Right renal pelvis (tissue), 4 donors: ENCODE data around the gene FXYD7. TPM values are rescaled to one million over a fixed set of nuclear protein-coding genes. Genes with fewer than 3 reads are reported as not detected.

Experiments
- DNase-seq, 4 donors: peaks; one replicate each; pipeline ENCODE4 v3.0.0-alpha.2; 2013; ENCODE audit warnings: low read depth in 4 of 4, low spot score in 3 of 4, missing footprints in 1 of 4
- polyA plus RNA-seq, 4 donors: library from polyadenylated mRNA; unstranded; fragments of 120-200 nt; gene quantifications; one replicate each; pipeline ENCODE4 v1.2.1, GENCODE V29; 2013; ENCODE audit not compliant: insufficient read length in 4 of 4

Gene FXYD7
- polyA plus RNA-seq, 4 donors, result 0.61 to 1.5 (median 1.2) TPM

DNA sequence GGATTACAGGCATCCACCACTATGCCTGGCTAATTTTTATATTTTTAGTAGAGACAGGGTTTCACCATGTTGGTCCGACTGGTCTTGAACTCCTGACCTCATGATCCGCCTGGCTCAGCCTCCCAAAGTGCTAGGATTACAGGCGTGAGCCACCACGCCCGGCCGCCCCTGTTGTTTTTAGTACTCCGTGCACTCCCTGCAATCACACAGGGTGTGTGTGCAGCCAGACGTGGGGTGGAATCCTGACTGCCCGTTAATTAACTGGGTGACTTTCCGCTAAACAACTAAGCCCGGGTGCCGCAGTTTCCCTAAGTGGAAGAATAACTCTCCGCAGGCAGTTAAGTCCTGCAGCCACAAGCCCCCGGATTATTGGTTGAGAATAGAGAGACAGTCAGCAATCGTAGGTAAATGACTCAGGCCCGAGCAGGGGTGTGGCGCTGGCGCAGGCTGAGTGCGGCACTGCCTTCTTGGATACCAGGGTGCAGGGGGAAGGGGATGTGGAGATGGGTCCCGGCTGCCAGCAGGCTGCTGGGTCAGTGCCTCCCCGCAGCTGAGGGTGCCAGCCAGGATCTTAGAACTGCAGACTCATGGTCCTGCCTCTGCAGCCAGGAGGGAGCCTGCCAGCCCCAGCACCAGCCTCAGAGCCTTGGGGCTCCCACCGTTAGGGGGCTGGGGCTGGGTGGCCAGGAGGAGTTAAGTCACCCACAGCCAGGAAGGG lies 33.5 kb upstream of the FXYD7 start:
- DNase-seq, result no peak

DNA sequence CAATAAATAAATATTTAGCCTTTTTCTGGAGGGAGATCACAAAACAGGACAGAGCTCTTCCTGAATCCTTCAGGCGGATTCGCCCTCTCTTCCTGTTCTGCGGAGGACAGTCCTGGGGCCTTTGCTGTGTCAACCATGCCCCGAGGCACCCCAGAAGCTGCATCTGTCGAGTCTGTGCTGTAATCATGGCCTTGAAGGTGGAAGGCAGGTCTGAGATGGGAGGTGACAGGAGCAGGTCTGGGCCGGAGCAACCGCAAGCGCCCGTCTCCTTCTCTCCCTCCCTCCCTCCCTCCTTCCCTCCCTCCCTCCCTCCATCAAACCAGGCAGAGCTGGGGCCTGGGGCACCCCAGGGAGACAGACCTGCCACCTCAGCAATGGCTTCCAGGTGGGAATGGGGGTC lies 32.1 kb upstream of the FXYD7 start:
- no peak for DNase-seq

DNA sequence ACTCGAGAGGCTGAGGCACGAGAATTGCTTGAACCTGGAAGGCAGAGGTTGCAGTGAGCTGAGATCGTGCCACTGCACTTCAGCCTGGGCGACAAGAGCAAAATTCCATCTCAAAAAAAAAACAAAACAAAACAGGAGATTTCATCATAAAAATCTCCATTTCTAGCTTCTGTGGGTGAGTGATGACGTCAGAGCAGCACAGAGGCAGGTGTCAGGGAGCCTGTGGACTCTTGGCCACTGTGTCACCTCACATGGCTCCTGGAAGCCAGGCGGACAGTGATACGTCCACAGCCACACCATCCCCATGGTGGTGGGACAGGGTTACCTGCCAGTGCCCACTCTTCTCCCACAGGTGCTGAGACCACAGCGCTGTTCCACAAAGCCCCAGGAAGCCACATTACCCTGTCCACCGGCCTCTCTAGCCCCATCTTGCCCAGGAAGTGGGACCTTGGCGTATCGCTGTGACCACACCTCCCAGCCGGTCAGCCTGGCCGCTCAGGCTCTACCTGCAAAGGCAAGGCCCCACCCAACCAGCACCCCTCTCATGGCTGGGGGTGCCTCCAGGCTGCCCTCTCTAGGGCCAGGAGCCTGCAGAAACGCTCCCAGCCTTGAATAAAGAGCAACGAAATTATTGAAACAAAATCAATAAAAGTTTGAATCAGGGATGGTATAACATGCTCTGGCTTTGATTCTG lies 29.9 kb upstream of the FXYD7 start:
- DNase-seq, result no peak

DNA sequence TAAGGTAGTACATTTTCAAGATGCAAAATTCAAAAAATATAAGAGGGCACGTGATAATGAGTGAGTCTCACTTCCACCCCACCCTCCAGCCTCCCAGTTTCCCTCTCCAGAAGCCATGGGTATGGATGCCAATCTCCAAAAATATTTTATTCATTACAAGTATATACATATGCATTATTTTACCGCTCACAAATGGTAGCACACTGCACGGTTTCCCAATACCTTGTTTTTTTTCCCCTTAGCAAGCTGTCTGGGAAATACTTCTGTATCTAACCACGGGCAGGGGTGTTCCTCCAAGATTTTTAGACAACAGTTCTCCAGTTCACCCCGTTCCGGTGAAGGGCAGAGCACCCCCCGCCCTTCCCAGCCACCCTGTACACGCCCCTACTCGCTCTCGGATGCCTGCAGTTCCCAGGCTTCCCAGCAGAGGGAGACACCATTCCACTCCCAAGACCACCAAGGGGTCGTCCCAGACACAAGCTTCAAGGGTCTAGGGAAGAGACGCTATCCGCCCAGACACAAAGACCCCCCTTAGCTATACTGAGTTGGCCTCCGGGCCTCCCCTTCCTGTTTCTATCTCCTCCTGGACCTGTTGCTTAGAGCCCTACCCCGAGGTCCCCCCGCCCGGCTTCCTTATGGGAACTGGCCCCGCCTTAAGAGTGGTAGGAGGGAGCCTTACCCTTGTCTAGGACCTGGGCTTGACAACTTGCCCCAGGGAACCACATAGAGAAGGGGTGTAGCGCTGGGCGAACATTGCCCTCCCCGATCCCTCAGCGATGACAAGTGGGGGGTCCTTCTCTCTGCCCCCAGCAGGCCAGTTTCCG lies 28.5 kb upstream of the FXYD7 start:
- DNase-seq, result peak; percentile 59 to 88 (median 73)

DNA sequence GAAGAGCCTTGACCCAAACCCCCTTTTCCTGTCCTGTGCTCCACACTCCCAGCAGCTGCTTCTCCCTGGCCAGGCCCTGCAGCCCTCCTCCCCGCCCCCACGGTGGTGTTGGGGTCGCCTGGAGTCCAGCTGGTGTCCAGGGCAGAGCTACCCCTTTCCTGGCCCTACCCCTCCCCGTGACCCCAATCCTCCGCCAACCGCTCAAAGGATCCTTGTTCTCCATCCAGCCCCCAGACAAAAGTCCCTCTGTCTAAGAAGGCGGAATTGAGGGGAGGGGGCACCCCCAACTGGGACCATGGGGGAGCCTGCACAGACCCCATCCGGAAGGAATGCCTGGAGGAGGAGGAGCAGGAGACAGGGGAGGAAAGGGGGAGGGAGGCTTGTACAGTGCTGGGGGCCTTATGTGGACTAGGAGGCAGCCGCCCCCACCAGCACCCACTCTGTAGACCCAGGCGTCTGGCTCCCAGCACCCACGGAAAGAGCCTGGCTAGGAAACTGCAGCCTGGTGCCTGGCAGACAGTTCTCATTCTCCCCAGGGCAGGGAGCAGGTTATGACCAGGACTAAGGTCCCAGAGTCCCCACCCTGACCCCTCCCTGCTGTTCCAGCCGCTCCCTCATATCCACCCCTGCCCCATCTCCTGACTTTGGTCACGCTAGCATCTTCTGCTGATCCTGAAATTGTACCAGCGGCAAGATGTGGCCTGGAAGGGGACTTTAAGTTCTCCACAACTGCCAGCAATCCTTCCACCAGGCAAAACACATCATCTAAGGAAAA lies 27.7 kb upstream of the FXYD7 start, which contains the start of gene FXYD3:
FXYD3 (plus strand) TSS at position 647 of the 775 bp plus-strand sequence. CDS start 3,554 bp downstream, outside the sequence.
- no peak for DNase-seq

DNA sequence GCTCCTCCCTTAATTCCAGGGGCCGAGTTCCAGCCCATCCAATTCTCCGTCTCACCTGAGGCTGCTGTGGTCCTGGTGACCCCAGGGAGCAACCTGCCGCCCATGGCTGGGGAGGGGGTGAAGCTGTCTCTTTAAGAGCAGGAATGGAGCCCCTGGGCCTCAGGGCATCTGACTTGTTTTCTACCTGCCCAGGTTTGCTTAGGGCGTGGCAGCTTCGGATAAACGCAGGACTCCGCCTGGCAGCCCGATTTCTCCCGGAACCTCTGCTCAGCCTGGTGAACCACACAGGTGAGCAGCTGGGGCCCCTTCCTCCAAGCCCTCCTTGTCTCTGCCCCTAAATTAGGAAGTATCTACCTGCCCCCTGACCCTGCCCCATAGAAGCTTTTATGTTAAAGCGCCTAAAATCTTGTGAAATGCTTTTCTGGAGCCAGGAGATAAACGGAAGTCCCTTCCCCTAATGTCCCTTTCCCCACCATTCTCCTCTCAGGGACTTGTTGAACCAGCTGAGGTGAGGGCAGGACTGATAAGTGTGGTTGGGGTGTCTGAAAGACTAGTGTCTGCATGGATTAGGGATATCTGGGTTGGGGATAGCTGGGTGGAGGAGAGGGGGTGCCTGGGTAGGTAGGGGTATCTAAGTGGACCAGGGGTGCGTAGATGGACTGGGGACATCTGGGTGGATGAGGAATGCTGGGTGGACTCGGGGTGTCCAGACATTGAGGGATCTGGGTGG lies 26.8 kb upstream of the FXYD7 start:
- DNase-seq, result no peak

DNA sequence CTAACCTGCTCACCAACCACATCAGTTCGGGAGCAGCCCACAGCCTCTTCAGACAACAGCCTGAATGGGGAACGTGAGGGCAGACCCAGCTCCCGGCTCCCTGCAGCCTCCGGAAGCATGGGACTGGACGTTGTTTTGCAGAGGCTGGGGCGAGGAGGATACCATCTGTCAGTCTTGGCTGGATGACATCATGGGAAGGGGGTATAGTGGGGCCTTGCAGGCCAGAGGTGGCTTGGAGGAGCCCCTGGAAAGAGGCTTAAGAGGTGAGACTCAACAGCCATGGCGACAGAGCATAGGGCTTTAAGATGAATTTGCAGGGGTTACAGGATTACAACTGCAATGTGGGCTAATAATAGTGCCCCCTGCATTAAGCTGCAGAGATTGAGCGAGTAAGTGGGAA lies 25.9 kb upstream of the FXYD7 start:
- DNase-seq, result no peak

DNA sequence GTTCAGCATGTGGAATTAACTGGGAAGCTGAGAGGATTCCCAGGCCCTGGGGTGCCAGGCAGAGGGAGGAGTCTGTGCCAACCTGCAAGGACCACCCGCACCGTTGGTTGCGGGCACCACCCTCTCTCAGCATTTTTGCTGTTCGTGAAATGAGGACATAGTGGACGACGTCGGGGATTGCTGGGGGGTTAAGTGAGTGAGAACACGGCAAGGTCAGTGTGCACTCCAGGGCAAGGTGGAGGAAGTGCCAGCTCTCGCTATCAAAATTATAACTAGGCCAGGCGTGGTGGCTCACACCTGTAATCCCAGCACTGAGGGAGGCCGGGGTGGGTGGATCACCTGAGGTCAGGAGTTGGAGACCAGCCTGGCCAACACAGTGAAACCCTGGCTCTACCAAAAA lies 25.3 kb upstream of the FXYD7 start:
- DNase-seq, result no peak

DNA sequence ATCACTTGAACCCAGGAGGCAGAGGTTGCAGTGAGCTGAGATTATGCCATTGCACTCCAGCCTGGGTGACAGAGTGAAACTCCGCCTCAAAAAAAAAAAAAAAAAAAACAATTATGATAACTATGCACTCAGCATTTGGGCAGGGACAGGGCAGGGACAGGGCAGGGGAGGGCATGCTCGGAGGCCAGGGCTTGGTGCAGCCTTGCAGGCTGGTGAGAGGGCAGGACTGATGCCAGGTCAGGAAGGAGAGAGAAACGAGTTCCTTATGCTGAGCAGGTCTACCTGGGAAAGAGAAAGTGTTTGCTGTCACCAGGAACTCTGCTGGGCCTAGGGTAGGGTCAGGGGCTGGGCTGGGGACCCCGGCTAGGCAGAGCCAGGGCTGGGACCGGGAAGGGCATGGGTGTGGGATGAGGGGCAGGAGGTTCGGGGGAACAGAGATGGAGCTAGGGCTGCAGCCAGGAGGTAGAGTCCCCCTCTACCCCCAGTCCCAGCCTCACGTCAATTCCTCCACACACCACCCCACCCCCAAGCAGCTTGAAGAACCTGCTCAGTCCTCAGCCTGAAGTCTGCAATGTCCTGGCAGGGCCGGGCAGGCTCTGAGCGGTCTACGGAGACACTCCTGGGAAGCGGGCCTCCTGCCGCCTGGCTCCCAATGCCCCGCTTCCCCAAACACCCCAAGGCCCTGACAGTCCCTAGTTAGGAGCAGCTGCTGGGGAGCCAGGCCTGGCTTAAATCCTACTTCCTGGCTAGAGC lies 24.6 kb upstream of the FXYD7 start:
- DNase-seq, result no peak

DNA sequence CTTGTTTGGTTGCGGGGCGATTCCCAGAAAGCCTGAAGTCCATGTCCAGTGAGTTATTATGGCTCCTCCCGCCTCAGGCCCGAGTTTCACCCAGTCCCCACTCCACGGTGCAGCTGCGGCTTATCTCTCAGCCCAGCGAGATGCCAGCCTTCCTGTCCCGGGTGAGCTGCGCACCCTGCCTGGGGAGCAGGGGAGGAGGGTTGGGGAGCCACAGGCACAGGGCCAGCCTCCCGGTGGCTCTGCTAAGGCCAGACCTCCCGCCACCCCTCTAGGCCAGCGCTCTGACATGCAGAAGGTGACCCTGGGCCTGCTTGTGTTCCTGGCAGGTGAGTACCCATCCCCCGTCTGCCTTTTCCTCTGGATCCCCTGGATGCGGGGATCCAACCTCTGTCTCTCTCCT lies 24.0 kb upstream of the FXYD7 start:
- no peak for DNase-seq

DNA sequence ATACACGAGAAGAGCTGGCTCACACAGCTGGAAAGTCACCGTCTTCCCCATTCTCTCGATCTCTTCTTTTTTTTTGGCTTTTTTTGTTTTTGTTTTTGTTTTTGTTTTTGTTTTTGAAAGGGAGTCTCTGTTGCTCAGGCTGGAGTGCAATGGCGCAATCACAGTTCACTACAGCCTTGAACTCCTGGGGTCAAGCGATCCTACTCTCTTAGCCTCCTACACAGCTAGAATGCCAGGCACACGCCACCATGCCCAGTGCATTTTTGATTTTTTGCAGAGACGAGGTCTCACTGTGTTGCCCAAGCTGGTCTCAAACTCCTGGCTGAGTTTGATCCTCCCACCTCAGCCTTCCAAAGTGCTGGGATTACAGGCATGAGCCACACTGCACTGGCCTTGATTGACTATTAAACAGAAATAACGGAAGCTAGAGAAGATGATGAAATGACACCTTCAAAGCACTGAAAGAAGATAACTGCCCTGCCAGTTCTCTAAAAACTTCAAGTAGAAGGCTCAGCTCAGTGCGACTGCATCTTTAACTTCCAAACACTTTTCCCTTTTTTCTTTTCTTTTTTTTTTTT lies 23.4 kb upstream of the FXYD7 start:
- DNase-seq, result no peak

DNA sequence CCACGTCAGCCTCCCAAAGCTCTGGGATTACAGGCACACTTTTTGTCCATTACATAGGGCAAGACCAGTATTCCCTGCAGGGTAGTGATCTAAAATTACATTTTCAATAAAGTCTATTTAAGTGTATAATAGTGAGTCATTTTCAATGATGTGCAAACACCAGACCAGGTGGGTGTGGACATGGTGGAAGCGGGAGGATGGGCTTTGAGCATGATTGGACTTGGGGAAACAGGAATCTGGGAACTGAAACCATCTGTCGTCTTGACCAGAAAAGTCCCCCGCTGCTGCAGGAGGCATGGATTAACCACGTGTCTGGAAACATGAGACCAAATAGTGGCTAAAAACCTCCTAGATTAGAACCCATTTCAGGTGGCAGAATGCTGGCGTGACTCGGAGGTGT lies 22.6 kb upstream of the FXYD7 start:
- DNase-seq, result no peak

DNA sequence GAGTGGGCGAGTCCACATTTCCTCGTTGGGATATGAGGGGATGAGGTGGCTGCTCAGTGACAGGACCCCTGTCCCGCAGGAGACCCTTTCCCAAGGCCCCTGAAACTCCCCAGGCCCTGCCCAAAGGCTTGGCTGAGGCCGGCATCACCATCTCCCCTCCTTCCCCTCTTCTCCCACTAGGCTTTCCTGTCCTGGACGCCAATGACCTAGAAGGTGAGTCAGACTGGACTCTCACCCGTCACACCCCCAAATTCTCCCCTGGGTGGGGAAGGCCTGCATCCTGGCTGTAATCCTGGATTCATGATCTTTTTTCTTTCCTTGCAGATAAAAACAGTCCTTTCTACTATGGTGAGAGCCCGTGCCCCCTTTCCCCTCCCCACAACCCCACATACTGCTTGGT lies 22.2 kb upstream of the FXYD7 start:
- no peak for DNase-seq

DNA sequence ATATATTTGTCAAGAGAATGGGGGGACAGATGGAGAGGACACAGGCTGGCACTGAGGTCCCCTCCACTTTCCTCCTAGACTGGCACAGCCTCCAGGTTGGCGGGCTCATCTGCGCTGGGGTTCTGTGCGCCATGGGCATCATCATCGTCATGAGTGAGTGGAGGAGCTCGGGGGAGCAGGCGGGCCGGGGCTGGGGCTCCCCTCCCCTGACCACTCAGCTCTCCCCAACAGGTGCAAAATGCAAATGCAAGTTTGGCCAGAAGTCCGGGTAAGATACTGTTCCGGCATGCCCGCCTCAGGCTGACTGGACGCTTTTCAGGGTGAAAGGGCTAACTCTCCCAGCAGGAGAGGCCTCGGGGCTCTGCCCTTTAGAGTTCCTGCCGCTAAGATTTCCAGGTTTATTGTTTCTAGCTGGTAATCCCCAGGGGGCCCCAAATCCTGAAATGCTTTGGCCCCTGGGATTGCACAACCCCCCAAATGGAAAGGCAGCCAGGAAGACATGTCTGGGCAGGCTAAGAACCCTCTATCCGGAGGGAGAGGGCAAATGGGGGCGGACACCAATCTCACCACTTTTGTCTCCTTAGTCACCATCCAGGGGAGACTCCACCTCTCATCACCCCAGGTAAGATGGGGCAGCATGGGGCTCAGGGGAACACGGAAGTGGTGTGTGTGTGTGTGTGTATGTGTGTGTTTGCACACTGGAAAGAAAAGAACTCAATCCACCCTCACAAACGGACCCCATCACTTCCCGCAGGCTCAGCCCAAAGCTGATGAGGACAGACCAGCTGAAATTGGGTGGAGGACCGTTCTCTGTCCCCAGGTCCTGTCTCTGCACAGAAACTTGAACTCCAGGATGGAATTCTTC lies 20.1 kb upstream of the FXYD7 start:
- no peak for DNase-seq

DNA sequence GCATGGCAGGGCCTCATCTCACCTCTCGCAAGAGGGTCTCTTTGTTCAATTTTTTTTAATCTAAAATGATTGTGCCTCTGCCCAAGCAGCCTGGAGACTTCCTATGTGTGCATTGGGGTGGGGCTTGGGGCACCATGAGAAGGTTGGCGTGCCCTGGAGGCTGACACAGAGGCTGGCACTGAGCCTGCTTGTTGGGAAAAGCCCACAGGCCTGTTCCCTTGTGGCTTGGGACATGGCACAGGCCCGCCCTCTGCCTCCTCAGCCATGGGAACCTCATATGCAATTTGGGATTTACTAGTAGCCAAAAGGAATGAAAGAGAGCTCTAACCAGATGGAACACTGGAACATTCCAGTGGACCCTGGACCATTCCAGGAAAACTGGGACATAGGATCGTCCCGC lies 19.5 kb upstream of the FXYD7 start:
- DNase-seq, result no peak

DNA sequence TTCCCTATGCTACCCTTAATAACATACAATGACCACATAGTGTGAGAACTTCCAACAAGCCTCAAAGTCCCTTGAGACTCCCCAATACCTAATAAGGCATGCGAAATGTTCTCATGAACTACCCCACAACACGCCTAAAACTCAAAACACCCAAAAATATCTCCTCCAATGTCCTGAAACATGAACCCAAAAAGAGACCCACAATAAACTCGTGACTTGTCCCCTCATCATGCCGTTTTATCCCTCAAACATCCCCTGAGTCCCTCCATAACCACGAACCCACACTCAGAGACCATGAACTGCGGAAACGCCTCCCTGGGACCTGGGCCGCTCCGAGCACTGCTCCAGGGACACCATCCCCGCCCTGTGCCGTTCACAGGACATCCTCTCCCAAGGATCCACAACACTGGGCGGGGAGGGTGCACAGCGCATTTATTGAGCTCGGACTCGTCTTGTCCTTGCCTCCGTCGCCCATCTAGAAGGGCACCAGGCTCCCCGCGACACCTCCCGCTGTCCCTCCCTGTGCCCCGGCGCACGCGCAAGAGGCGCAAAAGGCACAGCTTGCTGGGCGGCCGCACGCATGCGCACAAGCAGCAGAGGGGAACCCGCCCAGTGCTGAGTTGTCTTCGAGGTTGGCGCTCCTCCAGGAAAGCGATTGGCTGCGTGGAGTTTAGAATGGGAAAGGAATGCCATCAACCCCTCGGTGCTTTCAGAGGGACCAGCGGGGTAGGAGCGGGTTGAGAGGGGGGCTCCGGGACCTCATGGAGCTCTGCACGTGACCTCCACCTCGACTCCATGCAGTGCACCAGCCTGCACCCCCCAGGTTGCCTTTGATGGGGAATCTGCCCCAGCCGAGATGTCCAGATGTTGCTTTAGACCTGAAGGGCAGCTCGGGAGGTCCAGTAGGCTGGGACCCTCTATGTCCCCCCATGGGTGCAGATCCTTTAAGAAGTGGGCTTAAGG lies 18.7 kb upstream of the FXYD7 start:
- DNase-seq, result peak; percentile 81 to 89 (median 84)

DNA sequence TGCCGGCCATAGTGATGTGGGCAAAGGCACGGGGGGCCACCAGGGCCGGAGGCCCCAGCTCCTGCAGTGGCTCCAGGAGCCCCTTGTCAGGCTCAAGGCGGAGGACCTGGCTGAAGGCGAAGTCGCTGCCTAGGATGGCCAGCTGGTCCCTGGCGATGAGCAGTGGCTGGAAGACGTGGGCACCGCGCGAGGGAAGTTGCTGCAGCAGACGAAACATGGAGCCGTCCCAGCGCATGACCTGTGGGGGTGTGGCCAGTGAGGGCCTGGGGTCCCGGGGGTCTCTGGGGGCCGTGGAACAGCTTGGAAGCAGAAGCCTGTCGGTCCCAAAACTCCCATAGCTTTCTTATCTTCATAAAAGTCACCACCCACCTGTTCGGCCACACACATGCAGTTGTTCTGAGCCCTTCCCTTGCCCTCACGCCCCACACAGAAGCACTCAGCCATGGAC lies 17.8 kb upstream of the FXYD7 start:
- no peak for DNase-seq
